ENCODE measurements around the gene ABT1.

DNA sequence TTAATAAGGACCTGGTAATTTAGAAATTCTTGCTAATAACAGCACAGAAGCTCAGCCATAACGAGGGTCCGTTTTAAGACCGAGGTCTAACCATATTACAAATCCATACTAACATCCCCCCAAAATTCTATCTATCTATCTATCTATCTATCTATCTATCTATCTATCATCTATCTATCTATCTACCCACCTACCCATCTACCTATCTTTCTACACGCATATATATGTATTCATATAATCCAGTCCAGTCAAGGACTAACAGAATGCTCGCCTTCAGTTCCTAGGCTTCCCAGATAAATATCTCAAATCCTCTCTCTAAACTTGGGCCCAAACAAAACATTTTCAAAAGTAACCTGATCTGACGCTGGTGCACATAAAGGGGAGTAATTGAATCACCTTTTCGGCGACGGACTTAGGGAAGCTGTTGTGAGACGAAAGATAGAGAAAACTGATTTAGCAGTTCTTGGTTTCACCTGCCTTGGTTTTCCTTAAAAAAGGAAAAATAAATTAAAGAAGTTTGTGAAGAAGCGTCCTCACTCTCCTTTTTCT, 44.0 kb upstream of the ABT1 start:
- TF ChIP-seq, protein P1, sequence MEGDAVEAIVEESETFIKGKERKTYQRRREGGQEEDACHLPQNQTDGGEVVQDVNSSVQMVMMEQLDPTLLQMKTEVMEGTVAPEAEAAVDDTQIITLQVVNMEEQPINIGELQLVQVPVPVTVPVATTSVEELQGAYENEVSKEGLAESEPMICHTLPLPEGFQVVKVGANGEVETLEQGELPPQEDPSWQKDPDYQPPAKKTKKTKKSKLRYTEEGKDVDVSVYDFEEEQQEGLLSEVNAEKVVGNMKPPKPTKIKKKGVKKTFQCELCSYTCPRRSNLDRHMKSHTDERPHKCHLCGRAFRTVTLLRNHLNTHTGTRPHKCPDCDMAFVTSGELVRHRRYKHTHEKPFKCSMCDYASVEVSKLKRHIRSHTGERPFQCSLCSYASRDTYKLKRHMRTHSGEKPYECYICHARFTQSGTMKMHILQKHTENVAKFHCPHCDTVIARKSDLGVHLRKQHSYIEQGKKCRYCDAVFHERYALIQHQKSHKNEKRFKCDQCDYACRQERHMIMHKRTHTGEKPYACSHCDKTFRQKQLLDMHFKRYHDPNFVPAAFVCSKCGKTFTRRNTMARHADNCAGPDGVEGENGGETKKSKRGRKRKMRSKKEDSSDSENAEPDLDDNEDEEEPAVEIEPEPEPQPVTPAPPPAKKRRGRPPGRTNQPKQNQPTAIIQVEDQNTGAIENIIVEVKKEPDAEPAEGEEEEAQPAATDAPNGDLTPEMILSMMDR (IDR thresholded peaks at IDR 0.05), result no peak
- TF ChIP-seq POLR2A (IDR thresholded peaks at IDR 0.05), result no peak

Measured in heart left ventricle (tissue), 13 donors.